HEK293 (cell line): Measurements from ENCODE around the gene PCP2.

ENCODE experiments used
- BCL11A ChIP-seq: fragments of 450-650 bp; formaldehyde crosslinking; IDR thresholded peaks from 2 replicates; pipeline ENCODE4 v1.5.1; 2016; ENCODE audit warnings: low read depth, missing biosample characterization, missing genetic modification characterization
- MEIS1 ChIP-seq: sonication (generic); formaldehyde crosslinking; IDR thresholded peaks from 2 replicates; pipeline ENCODE4 v1.8.1; 2022; ENCODE audit warnings: missing genetic modification reagents, mild to moderate bottlenecking, borderline replicate concordance
- OVOL3 ChIP-seq: fragments of 450-650 bp; formaldehyde crosslinking; IDR thresholded peaks from 2 replicates; pipeline ENCODE4 v1.5.1; 2016; ENCODE audit warnings: missing biosample characterization, missing genetic modification characterization
- ZNF132 ChIP-seq: fragments of 450-650 bp; formaldehyde crosslinking; IDR thresholded peaks from 2 replicates; pipeline ENCODE4 v1.5.1; 2017; ENCODE audit warnings: missing biosample characterization, missing genetic modification characterization, borderline replicate concordance
- ZNF138 ChIP-seq: fragments of 450-650 bp; formaldehyde crosslinking; IDR thresholded peaks from 2 replicates; pipeline ENCODE4 v1.5.1; 2016; ENCODE audit warnings: missing biosample characterization, missing genetic modification characterization, borderline replicate concordance
- ZNF221 ChIP-seq: fragments of 450-650 bp; formaldehyde crosslinking; IDR thresholded peaks from 2 replicates; pipeline ENCODE4 v1.5.1; 2017; ENCODE audit warnings: missing biosample characterization, missing genetic modification characterization, borderline replicate concordance
- ZNF23 ChIP-seq: fragments of 450-650 bp; formaldehyde crosslinking; IDR thresholded peaks from 2 replicates; pipeline ENCODE4 v1.5.1; 2016; ENCODE audit warnings: missing biosample characterization, missing genetic modification characterization, borderline replicate concordance
- ZNF544 ChIP-seq: fragments of 450-650 bp; formaldehyde crosslinking; IDR thresholded peaks from 2 replicates; pipeline ENCODE4 v1.5.0; 2017; ENCODE audit warnings: missing biosample characterization, missing genetic modification characterization
- ZNF558 ChIP-seq: fragments of 450-650 bp; formaldehyde crosslinking; IDR thresholded peaks from 2 replicates; pipeline ENCODE4 v1.5.1; 2016; ENCODE audit warnings: missing biosample characterization, missing genetic modification characterization
- TF ChIP-seq, protein P1 (sequence below): fragments of 450-650 bp; formaldehyde crosslinking; IDR thresholded peaks from 2 replicates; pipeline ENCODE4 v1.5.1; 2016; ENCODE audit warnings: missing biosample characterization, missing genetic modification characterization
- TF ChIP-seq, protein P2 (sequence below): fragments of 450-650 bp; formaldehyde crosslinking; IDR thresholded peaks from 2 replicates; pipeline ENCODE4 v1.5.1; 2016; ENCODE audit warnings: missing biosample characterization, missing genetic modification characterization
- TF ChIP-seq, protein P3 (sequence below): fragments of 450-650 bp; formaldehyde crosslinking; IDR thresholded peaks from 2 replicates; pipeline ENCODE4 v1.5.1; 2016; ENCODE audit warnings: missing biosample characterization, missing genetic modification characterization, low read depth
- TF ChIP-seq, protein P4 (sequence below): fragments of 450-650 bp; formaldehyde crosslinking; IDR thresholded peaks from 2 replicates; pipeline ENCODE4 v1.5.1; 2016; ENCODE audit warnings: missing biosample characterization, missing genetic modification characterization
- TF ChIP-seq, protein P5 (sequence below): fragments of 450-650 bp; formaldehyde crosslinking; IDR thresholded peaks from 2 replicates; pipeline ENCODE4 v1.5.1; 2016; ENCODE audit warnings: missing biosample characterization, missing genetic modification characterization, borderline replicate concordance

DNA sequence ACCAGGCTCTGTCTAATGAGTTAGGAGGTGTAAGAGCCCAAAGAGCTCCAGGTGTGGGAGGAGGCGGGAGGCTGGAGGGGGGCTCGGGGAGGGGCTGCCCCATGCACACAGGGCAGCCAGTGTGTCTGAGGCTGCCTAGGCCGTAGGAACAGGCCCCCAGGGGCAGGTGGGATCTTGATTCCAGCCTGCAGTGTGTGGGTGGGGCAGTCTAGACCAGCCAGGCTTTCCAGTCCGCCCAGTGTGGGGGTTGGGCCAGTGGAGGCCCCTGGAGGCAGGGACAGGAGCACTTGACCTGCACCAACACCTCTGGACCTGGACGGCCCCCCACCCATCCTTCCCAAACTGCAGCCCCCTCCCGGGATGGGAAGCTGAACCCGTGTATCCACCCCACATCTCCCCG is 43.3 kb downstream of the PCP2 start:
- TF ChIP-seq, protein P1, sequence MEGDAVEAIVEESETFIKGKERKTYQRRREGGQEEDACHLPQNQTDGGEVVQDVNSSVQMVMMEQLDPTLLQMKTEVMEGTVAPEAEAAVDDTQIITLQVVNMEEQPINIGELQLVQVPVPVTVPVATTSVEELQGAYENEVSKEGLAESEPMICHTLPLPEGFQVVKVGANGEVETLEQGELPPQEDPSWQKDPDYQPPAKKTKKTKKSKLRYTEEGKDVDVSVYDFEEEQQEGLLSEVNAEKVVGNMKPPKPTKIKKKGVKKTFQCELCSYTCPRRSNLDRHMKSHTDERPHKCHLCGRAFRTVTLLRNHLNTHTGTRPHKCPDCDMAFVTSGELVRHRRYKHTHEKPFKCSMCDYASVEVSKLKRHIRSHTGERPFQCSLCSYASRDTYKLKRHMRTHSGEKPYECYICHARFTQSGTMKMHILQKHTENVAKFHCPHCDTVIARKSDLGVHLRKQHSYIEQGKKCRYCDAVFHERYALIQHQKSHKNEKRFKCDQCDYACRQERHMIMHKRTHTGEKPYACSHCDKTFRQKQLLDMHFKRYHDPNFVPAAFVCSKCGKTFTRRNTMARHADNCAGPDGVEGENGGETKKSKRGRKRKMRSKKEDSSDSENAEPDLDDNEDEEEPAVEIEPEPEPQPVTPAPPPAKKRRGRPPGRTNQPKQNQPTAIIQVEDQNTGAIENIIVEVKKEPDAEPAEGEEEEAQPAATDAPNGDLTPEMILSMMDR = no peak
- no peak for TF ChIP-seq MEIS1 (CRISPR knock-in tag)
- TF ChIP-seq ZNF23 (tag by site-specific recombination) = no peak
- TF ChIP-seq OVOL3 (tag by site-specific recombination) = no peak
- TF ChIP-seq, protein P2, sequence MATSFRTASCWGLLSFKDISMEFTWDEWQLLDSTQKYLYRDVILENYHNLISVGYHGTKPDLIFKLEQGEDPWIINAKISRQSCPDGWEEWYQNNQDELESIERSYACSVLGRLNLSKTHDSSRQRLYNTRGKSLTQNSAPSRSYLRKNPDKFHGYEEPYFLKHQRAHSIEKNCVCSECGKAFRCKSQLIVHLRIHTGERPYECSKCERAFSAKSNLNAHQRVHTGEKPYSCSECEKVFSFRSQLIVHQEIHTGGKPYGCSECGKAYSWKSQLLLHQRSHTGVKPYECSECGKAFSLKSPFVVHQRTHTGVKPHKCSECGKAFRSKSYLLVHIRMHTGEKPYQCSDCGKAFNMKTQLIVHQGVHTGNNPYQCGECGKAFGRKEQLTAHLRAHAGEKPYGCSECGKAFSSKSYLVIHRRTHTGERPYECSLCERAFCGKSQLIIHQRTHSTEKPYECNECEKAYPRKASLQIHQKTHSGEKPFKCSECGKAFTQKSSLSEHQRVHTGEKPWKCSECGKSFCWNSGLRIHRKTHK = no peak
- TF ChIP-seq, protein P3, sequence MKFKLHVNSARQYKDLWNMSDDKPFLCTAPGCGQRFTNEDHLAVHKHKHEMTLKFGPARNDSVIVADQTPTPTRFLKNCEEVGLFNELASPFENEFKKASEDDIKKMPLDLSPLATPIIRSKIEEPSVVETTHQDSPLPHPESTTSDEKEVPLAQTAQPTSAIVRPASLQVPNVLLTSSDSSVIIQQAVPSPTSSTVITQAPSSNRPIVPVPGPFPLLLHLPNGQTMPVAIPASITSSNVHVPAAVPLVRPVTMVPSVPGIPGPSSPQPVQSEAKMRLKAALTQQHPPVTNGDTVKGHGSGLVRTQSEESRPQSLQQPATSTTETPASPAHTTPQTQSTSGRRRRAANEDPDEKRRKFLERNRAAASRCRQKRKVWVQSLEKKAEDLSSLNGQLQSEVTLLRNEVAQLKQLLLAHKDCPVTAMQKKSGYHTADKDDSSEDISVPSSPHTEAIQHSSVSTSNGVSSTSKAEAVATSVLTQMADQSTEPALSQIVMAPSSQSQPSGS (tag by site-specific recombination) = no peak
- TF ChIP-seq ZNF221 (tag by site-specific recombination) = no peak
- no peak for TF ChIP-seq ZNF558 (tag by site-specific recombination)
- TF ChIP-seq BCL11A (tag by site-specific recombination) = no peak
- no peak for TF ChIP-seq ZNF544 (tag by site-specific recombination)
- TF ChIP-seq ZNF132 (tag by site-specific recombination) = no peak
- TF ChIP-seq, protein P4, sequence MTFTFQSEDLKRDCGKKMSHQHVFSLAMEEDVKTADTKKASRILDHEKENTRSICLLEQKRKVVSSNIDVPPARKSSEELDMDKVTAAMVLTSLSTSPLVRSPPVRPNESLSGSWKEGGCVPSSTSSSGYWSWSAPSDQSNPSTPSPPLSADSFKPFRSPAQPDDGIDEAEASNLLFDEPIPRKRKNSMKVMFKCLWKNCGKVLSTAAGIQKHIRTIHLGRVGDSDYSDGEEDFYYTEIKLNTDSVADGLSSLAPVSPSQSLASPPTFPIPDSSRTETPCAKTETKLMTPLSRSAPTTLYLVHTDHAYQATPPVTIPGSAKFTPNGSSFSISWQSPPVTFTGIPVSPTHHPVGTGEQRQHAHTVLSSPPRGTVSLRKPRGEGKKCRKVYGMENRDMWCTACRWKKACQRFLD (tag by site-specific recombination) = no peak
- no peak for TF ChIP-seq ZNF138 (tag by site-specific recombination)
- TF ChIP-seq, protein P5, sequence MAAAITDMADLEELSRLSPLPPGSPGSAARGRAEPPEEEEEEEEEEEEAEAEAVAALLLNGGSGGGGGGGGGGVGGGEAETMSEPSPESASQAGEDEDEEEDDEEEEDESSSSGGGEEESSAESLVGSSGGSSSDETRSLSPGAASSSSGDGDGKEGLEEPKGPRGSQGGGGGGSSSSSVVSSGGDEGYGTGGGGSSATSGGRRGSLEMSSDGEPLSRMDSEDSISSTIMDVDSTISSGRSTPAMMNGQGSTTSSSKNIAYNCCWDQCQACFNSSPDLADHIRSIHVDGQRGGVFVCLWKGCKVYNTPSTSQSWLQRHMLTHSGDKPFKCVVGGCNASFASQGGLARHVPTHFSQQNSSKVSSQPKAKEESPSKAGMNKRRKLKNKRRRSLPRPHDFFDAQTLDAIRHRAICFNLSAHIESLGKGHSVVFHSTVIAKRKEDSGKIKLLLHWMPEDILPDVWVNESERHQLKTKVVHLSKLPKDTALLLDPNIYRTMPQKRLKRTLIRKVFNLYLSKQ = no peak
